Lower leg skin (tissue), 3 donors: ENCODE measurements around the gene TBX4.

Experiments used
- POLR2A ChIP-seq, 2 donors: fragments of 450-650 bp; IDR thresholded peaks; one replicate each; pipeline ENCODE4 v1.6.1; 2016 to 2017; ENCODE audit warnings: antibody characterized with exemption in 2 of 2, mild to moderate bottlenecking in 1 of 2, moderate library complexity in 1 of 2
- TF ChIP-seq, protein P1 (sequence below), 3 donors: fragments of 450-650 bp; IDR thresholded peaks; one replicate each; pipeline ENCODE4 v1.5.1; 2016; ENCODE audit warnings: antibody characterized with exemption in 3 of 3, mild to moderate bottlenecking in 3 of 3, moderate library complexity in 2 of 3

DNA sequence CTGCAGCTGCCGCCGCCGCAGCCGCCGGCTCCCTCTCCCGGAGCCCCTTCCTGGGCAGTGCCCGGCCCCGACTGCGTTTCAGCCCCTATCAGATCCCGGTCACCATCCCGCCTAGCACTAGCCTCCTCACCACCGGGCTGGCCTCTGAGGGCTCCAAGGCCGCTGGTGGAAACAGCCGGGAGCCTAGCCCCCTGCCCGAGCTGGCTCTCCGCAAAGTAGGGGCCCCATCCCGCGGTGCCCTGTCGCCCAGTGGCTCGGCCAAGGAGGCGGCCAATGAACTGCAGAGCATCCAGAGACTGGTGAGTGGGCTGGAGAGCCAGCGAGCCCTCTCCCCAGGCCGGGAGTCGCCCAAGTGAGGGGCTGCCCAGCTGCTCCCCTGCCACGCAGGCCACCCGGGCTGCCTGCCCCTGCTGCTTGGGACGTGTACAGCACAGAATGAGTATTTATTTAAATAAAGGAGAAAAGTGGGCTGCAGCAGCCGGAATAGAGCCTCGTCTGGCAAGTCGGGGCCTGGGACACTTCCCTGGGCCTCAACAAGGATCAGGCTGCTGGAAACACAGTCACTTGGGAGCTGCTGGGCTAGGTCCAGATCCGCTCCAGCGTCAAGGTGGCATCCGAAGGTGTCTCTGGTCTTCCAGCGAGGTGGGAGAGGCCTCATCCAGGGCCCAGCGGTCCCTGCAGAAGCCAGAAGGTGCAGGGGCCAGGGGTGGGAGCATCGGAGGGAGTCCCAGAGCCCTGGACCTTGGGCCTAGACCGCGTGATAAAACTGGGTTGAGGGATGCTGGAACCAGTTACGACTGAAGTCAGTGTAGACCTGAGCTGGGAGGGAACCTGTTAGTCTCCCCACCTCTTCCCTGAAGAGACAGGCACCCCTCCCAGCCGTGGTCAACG is 43.8 kb upstream of the TBX4 start:
- TF ChIP-seq, protein P1, sequence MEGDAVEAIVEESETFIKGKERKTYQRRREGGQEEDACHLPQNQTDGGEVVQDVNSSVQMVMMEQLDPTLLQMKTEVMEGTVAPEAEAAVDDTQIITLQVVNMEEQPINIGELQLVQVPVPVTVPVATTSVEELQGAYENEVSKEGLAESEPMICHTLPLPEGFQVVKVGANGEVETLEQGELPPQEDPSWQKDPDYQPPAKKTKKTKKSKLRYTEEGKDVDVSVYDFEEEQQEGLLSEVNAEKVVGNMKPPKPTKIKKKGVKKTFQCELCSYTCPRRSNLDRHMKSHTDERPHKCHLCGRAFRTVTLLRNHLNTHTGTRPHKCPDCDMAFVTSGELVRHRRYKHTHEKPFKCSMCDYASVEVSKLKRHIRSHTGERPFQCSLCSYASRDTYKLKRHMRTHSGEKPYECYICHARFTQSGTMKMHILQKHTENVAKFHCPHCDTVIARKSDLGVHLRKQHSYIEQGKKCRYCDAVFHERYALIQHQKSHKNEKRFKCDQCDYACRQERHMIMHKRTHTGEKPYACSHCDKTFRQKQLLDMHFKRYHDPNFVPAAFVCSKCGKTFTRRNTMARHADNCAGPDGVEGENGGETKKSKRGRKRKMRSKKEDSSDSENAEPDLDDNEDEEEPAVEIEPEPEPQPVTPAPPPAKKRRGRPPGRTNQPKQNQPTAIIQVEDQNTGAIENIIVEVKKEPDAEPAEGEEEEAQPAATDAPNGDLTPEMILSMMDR (IDR thresholded peaks at IDR 0.05): no peak
- TF ChIP-seq POLR2A (IDR thresholded peaks at IDR 0.05): no peak
